AG04449 (cell line): ENCODE results near the gene AMBRA1.
A peak's percentile ranks its signal among the peaks of the same experiment; 100 is the strongest.

Experiments used
- CTCF ChIA-PET: fragments of 350-600 bp; formaldehyde crosslinking; extraction: SDS; loops from one replicate; lab custom pipeline; 2021; ENCODE audit warnings: antibody characterized with exemption; lab: Yijun Ruan, JAX
- POLR2A ChIA-PET: fragments of 400-600, 350-600 bp; formaldehyde crosslinking; extraction: SDS; loops from one replicate; lab custom pipeline; 2020; ENCODE audit warnings: antibody characterized with exemption, inconsistent platforms; lab: Yijun Ruan, JAX
- DNase-seq: peaks from one replicate; pipeline ENCODE4 v3.0.0-alpha.2; 2010; ENCODE audit warnings: low read depth, low spot score
- H3K4me3 ChIP-seq: 2 replicates; pipeline ENCODE4 v1.5.1; 2011; ENCODE audit warnings: low read depth, mild to moderate bottlenecking, control low read depth, low read length
- CTCF ChIP-seq: IDR thresholded peaks from one replicate; pipeline ENCODE4 v1.5.1; 2011; ENCODE audit warnings: mild to moderate bottlenecking, moderate library complexity, low read length, control low read depth, inconsistent platforms; ENCODE audit not compliant: insufficient read depth; ENCODE audit errors: missing control alignments

AMBRA1 gene

GRCh38 chr11:46524201-46524770 is 69.5 kb downstream of the AMBRA1 start:
- TF ChIP-seq CTCF: no peak
- H3K4me3 ChIP-seq: no peak overlapping the region
- DNase-seq: no peak
- CTCF ChIA-PET: interaction anchor here (0.7 to 7.3 kb wide), 7 partner anchors 10 to 158 kb away, joined by 3 to 124 read pairs (median 4); no protein-coding TSS in a partner anchor
- POLR2A ChIA-PET: no interaction called here

- no peak overlapping the region for H3K4me3 ChIP-seq
- ChIA-PET POLR2A (no interaction called here), CTCF (interaction anchor here (1.0 to 1.9 kb wide), 8 partner anchors 9 to 140 kb away, joined by 3 to 11 read pairs (median 8); no protein-coding TSS in a partner anchor)
- TF ChIP-seq CTCF: no peak
- no peak for DNase-seq
Observed at GRCh38 chr11:46523290-46523689, 70.5 kb downstream of the AMBRA1 start.

GRCh38 chr11:46522682-46523281 is 71.0 kb downstream of the AMBRA1 start:
- no peak for DNase-seq
- no peak for TF ChIP-seq CTCF
- POLR2A ChIA-PET: no interaction called here
- CTCF ChIA-PET: interaction anchor here (1.0 to 1.9 kb wide), 12 partner anchors 8 to 155 kb away, joined by 3 to 11 read pairs (median 4); no protein-coding TSS in a partner anchor
- no peak overlapping the region for H3K4me3 ChIP-seq

GRCh38 chr11:46521961-46522681 is 71.7 kb downstream of the AMBRA1 start:
- ChIA-PET POLR2A (no interaction called here), CTCF (interaction anchor here (1.0 to 1.9 kb wide), 12 partner anchors 9 to 154 kb away, joined by 3 to 11 read pairs (median 4); no protein-coding TSS in a partner anchor)
- TF ChIP-seq CTCF: peak; percentile 41
- DNase-seq: peak; percentile 16
- H3K4me3 ChIP-seq: no peak overlapping the region

GRCh38 chr11:46520971-46521745 is 72.7 kb downstream of the AMBRA1 start:
- DNase-seq: peak; percentile 36
- H3K4me3 ChIP-seq: no peak overlapping the region
- TF ChIP-seq CTCF: no peak
- CTCF ChIA-PET: interaction anchor here (0.7 to 1.0 kb wide), 3 partner anchors 8 to 282 kb away, joined by 3 to 5 read pairs (median 4); no protein-coding TSS in a partner anchor
- POLR2A ChIA-PET: no interaction called here
